ENCODE results near the gene PPP1R36. TPM values are rescaled to one million over a fixed set of nuclear protein-coding genes. Genes with fewer than 3 reads are reported as not detected.

The PPP1R36 gene
- total RNA-seq, 1 experiment from 2014 or later, result not detected

- peak within 1 kb of the TSS; percentile 61 for H3K4me3 ChIP-seq
- no peaks in the 10 kb centered on the region for H3K27me3 ChIP-seq (ENCODE audit: insufficient read depth, low read depth)
- DNase-seq, result peak; percentile 85 to 94
- intact Hi-C loops (cut with micrococcal nuclease; ENCODE audit: unreplicated experiment), result loop anchor here (1.0 to 10.0 kb wide), 7 partner anchors 37 to 469 kb away; partner anchors contain the start of genes CHURC1, HSPA2, PLEKHG3 and RAB15
- peak within 1 kb of the TSS; percentile 93 for H3K27ac ChIP-seq
- ChIA-PET CTCF (interaction anchor here (0.6 to 0.7 kb wide), 3 partner anchors 9 to 778 kb away, joined by 5 to 8 read pairs (median 6); no protein-coding TSS in a partner anchor), POLR2A (ENCODE audit: unreplicated experiment) (interaction anchor here (0.5 to 0.7 kb wide), 4 partner anchors 33 to 125 kb away, joined by 3 to 8 read pairs (median 5); no protein-coding TSS in a partner anchor)
- no peaks in the 10 kb centered on the region for H3K9me3 ChIP-seq (ENCODE audit: insufficient read depth, low read depth)
- peaks cover 45% of the 10 kb centered on the region for H3F3A ChIP-seq (ENCODE audit: insufficient read depth, low read depth)
- H3K9me2 ChIP-seq (ENCODE audit: insufficient read depth), result no peaks in the 10 kb centered on the region
- H3K79me2 ChIP-seq (ENCODE audit: low read depth), result peaks cover 85% of the 10 kb centered on the region
- peak within 1 kb of the TSS; percentile 93 for H2AFZ ChIP-seq
- BruUV-seq (replicated peaks), result no TSS peak
- H3K4me1 ChIP-seq (replicated peaks; ENCODE audit: insufficient read depth), result peaks cover 55% of the 10 kb centered on the region
- H4K20me1 ChIP-seq (ENCODE audit: insufficient read depth), result peaks cover 24% of the 10 kb centered on the region
- TF ChIP-seq CTCF (conservative IDR thresholded peaks at IDR 0.05) (no peak), EZH2 (IDR thresholded peaks at IDR 0.05; ENCODE audit: low read depth) (no peak)
- H3K36me3 ChIP-seq (ENCODE audit: low read depth), result 0 out of 2 replicates have a peak, but pooled peaks cover 8% of the 10 kb centered on the region
- peak within 1 kb of the TSS; percentile 82 for H3K4me2 ChIP-seq
Measured at GRCh38 chr14:64503434-64504309, 46.1 kb upstream of the PPP1R36 start, which contains the start of gene ZBTB25. ZBTB25 (minus strand) TSS chr14:64503838; CDS start chr14:64490533, 13,305 bp downstream.

- Histone ChIP-seq H3K27ac (peak within 1 kb of the TSS; percentile 93), H3F3A (ENCODE audit: insufficient read depth, low read depth) (peaks cover 45% of the 10 kb centered on the region), H4K20me1 (ENCODE audit: insufficient read depth) (peaks cover 30% of the 10 kb centered on the region), H3K79me2 (ENCODE audit: low read depth) (peaks cover 87% of the 10 kb centered on the region), H3K4me1 (replicated peaks; ENCODE audit: insufficient read depth) (peaks cover 60% of the 10 kb centered on the region), H3K4me2 (peak within 1 kb of the TSS; percentile 82), H3K36me3 (ENCODE audit: low read depth) (0 out of 2 replicates have a peak, but pooled peaks cover 8% of the 10 kb centered on the region), H3K9me3 (ENCODE audit: insufficient read depth, low read depth) (no peaks in the 10 kb centered on the region), H2AFZ (peak within 1 kb of the TSS; percentile 93), H3K27me3 (ENCODE audit: insufficient read depth, low read depth) (no peaks in the 10 kb centered on the region), H3K9me2 (ENCODE audit: insufficient read depth) (no peaks in the 10 kb centered on the region), H3K4me3 (peak within 1 kb of the TSS; percentile 61)
- POLR2A ChIA-PET (ENCODE audit: unreplicated experiment), result interaction anchor here (0.5 to 0.6 kb wide), 3 partner anchors 31 to 50 kb away, joined by 3 to 9 read pairs (median 4); no protein-coding TSS in a partner anchor
- TF ChIP-seq EZH2 (IDR thresholded peaks at IDR 0.05; ENCODE audit: low read depth) (no peak), CTCF (conservative IDR thresholded peaks at IDR 0.05) (no peak)
- no TSS peak for BruUV-seq (replicated peaks)
- intact Hi-C loops (cut with micrococcal nuclease; ENCODE audit: unreplicated experiment), result loop anchor here (2.0 to 10.0 kb wide), 4 partner anchors 200 to 468 kb away; partner anchors contain the start of genes CHURC1, PLEKHG3 and RAB15
- peak; percentile 67 to 86 for DNase-seq
- CTCF ChIA-PET, result interaction anchor here (0.6 to 0.7 kb wide), 3 partner anchors 10 to 779 kb away, joined by 3 to 6 read pairs (median 5); no protein-coding TSS in a partner anchor
Measured at GRCh38 chr14:64504310-64504896, 45.4 kb upstream of the PPP1R36 start, which contains the start of gene ZBTB1. ZBTB1 (plus strand) TSS chr14:64504770; CDS start chr14:64521505, 16,735 bp downstream.

Measured in PC-9 (cell line).